B cell (primary cell): ENCODE measurements around the gene IRF7. TPM values are rescaled to one million over a fixed set of nuclear protein-coding genes. Genes with fewer than 3 reads are reported as not detected.

Experiments
- ATAC-seq: fragments of 200-7000 bp; cut with Tn5 transposase; one replicate; pipeline ENCODE4 v1.10.0; 2021; ENCODE audit warnings: low read depth, mild to moderate bottlenecking, moderate number of reproducible peaks, moderate library complexity
- CTCF ChIA-PET: fragments of 350-600 bp; sonication (Branson Sonifier 250); formaldehyde crosslinking; loops from one replicate; lab custom pipeline; 2021; ENCODE audit warnings: antibody characterized with exemption, inconsistent platforms; lab: Charles Lee
- POLR2A ChIA-PET: fragments of 350-600 bp; sonication (Branson Sonifier 250); formaldehyde crosslinking; loops from one replicate; lab custom pipeline; 2021; ENCODE audit warnings: antibody characterized with exemption; lab: Charles Lee
- DNase-seq: peaks from one replicate; pipeline ENCODE4 v3.0.0; 2013
- H2AFZ ChIP-seq: 2 replicates; pipeline ENCODE4 v1.6.1; 2012; ENCODE audit warnings: mild to moderate bottlenecking, low read depth, low read length; ENCODE audit not compliant: insufficient read depth, poor library complexity, severe bottlenecking
- H3K27ac ChIP-seq, 2 donors: 1 replicate in 1 of 2; 2 replicates in 1 of 2; pipeline ENCODE4 v1.5.1; 2012 to 2013; ENCODE audit warnings: low read length in 2 of 2, mild to moderate bottlenecking in 2 of 2, moderate library complexity in 1 of 2
- H3K27me3 ChIP-seq, 4 experiments: fragments of 200-600 bp in 1 of 4; sonication (generic) in 1 of 4; replicated peaks in 1 of 4; 1 replicate in 2 of 4; 2 replicates in 2 of 4; pipeline versions ENCODE4 v1.6.1 to v1.7.0; 2013 to 2016; ENCODE audit warnings: low read length in 3 of 4, mild to moderate bottlenecking in 2 of 4, mixed read lengths in 1 of 4, moderate library complexity in 1 of 4; ENCODE audit not compliant: insufficient read depth in 4 of 4, control insufficient read depth in 3 of 4; ENCODE audit errors: control extremely low read depth in 1 of 4
- H3K36me3 ChIP-seq, 2 experiments: replicated peaks in 1 of 2; 1 replicate in 1 of 2; 2 replicates in 1 of 2; pipeline versions ENCODE4 v1.6.1 to v1.7.1; 2013; ENCODE audit warnings: low read length in 1 of 2; ENCODE audit not compliant: insufficient read depth in 2 of 2, control insufficient read depth in 1 of 2; ENCODE audit errors: control extremely low read depth in 1 of 2, extremely low read depth in 1 of 2
- H3K4me1 ChIP-seq, 2 donors: fragments of 200-600 bp in 1 of 2; sonication (generic) in 1 of 2; 1 replicate in 1 of 2; 2 replicates in 1 of 2; pipeline versions ENCODE4 v1.5.1 to v1.6.1; 2013 to 2017; ENCODE audit warnings: low read length in 2 of 2; ENCODE audit not compliant: control insufficient read depth in 2 of 2, insufficient read depth in 2 of 2
- H3K4me2 ChIP-seq: replicated peaks from 2 replicates; pipeline ENCODE3; 2012; ENCODE audit warnings: mild to moderate bottlenecking, low read depth, low read length; ENCODE audit not compliant: poor library complexity, severe bottlenecking
- H3K4me3 ChIP-seq, 5 experiments: fragments of 200-600 bp in 1 of 5; sonication (generic) in 1 of 5; 1 replicate in 3 of 5; 2 replicates in 2 of 5; pipeline versions ENCODE4 v1.5.1 to v1.7.0; 2011 to 2016; ENCODE audit warnings: low read length in 4 of 5, mild to moderate bottlenecking in 4 of 5, low read depth in 2 of 5, control low read depth in 1 of 5, moderate library complexity in 1 of 5; ENCODE audit not compliant: insufficient read depth in 1 of 5; ENCODE audit errors: control extremely low read depth in 1 of 5, extremely low read depth in 1 of 5
- H3K79me2 ChIP-seq: fragments of 200-600 bp; sonication (generic); one replicate; pipeline ENCODE4 v1.6.0; 2016; ENCODE audit warnings: low read length; ENCODE audit not compliant: control insufficient read depth, insufficient read depth
- H3K9ac ChIP-seq: fragments of 200-600 bp; sonication (generic); 2 replicates; pipeline ENCODE4 v1.6.1; 2017; ENCODE audit warnings: mild to moderate bottlenecking, low read length, moderate library complexity
- H3K9me3 ChIP-seq, 3 donors: one replicate each; pipeline versions ENCODE4 v1.6.1 to v1.7.1; 2013; ENCODE audit warnings: low read length in 2 of 3; ENCODE audit not compliant: control insufficient read depth in 2 of 3, insufficient read depth in 1 of 3; ENCODE audit errors: control extremely low read depth in 1 of 3
- H4K20me1 ChIP-seq: 2 replicates; pipeline ENCODE4 v1.6.0; 2012; ENCODE audit warnings: mild to moderate bottlenecking, low read length; ENCODE audit not compliant: insufficient read depth, control insufficient read depth, poor library complexity, severe bottlenecking
- H3K27ac Mint-ChIP-seq: one replicate; pipeline ENCODE4 v1.8.0; 2021; ENCODE audit warnings: mixed read lengths
- H3K27me3 Mint-ChIP-seq: one replicate; pipeline ENCODE4 v1.8.0; 2021; ENCODE audit warnings: mixed read lengths
- H3K4me1 Mint-ChIP-seq: one replicate; pipeline ENCODE4 v1.8.0; 2021; ENCODE audit warnings: mixed read lengths
- H3K4me3 Mint-ChIP-seq: one replicate; pipeline ENCODE4 v1.8.0; 2021; ENCODE audit warnings: mixed read lengths
- H3K9me3 Mint-ChIP-seq: one replicate; pipeline ENCODE4 v1.8.0; 2022; ENCODE audit warnings: mixed read lengths; ENCODE audit not compliant: insufficient read depth
- CTCF ChIP-seq: fragments of 200-600 bp; IDR thresholded peaks from one replicate; pipeline ENCODE4 v1.8.0; 2022; ENCODE audit warnings: antibody characterized with exemption, mild to moderate bottlenecking
- EZH2 ChIP-seq: IDR thresholded peaks from 2 replicates; pipeline ENCODE4 v1.6.1; 2012; ENCODE audit warnings: borderline replicate concordance, low read depth, mild to moderate bottlenecking, moderate library complexity, low read length; ENCODE audit not compliant: insufficient read depth, poor library complexity, severe bottlenecking
- WGBS: methylation state at CpG from one replicate; pipeline ENCODE4 v1.1.5; 2013; ENCODE audit warnings: missing lambda C conversion rate; ENCODE audit not compliant: insufficient coverage; 5-methylcytosine and 5-hydroxymethylcytosine counted together
- intact Hi-C: fragments of 100-400 bp; cut with micrococcal nuclease; formaldehyde crosslinking; loops from one replicate; pipeline ENCODE4 v1.10.0; 2022
- polyA plus RNA-seq: library from polyadenylated mRNA; depleted of rRNA; stranded (reverse); fragments of >200 nt; gene quantifications from 2 replicates; pipeline ENCODE4 v1.2.3, GENCODE V29; 2012
- total RNA-seq, 2 donors: library from RNA; stranded (reverse); fragments of 120-200 nt in 1 of 2; gene quantifications; 1 replicate in 1 of 2; 2 replicates in 1 of 2; pipeline versions ENCODE4 v1.2.3 to v1.2.4, GENCODE V29; 2013 to 2022

The IRF7 gene
- total and polyA plus RNA-seq, 2 donors (not counting 1 experiment from before 2014, with no cell fraction given), result 136 to 184 TPM

DNA sequence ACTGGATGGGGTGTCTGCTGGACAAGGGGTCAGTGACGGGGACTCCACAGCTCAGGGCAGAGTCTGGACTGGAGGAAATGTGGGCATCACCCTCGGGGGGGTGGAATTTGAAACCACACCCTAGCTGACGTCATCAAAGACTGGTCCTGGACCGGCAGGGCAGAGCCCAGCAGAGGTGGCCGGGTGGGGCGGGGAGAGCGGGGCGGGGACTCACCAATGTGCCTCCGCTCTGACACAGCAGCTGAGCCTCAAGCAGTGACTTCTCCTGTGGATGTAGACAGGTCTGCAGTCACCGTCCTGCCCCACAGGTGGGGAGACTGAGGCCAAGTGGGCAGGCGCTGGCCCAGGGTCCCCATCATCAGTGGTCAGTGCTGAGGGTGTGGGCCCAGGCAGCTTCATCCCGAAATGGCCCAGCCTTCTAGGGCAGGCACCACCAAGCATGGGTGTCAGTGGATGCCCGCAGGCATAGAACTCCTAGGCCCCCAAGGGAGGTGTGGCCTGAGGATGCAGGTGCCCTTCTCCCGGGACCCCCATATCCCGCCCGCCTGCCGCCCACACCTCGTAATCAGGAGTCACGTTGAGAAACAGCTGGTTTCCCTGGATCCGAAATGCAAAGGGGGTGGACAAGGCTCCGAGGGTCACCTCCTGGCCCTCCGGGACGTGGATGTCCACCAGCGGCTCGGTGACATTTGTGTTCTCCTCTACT, 8.4 kb upstream of the IRF7 start:
- DNase-seq (peak; percentile 16), ATAC-seq (no peak)
- Histone ChIP-seq H2AFZ (no peak overlapping the region), H3K79me2 (no peaks in the 10 kb centered on the region), H3K9me3 (peaks cover 0 to 8% (median 0%) of the 10 kb centered on the region in 3 donors), H3K4me1 (peaks cover 18 to 20% of the 10 kb centered on the region in 2 donors), H3K4me3 (no peak overlapping the region), H3K4me2 (no peak overlapping the region), H3K27ac (no peak overlapping the region), H3K9ac (no peak overlapping the region), H3K27me3 (peaks cover 0 to 34% (median 11%) of the 10 kb centered on the region in 4 experiments), H3K36me3 (no peaks in the 10 kb centered on the region), H4K20me1 (no peaks in the 10 kb centered on the region)
- intact Hi-C loops, result no loop called here
- H3K4me3 Mint-ChIP-seq, result no peak overlapping the region
- ChIA-PET CTCF (no interaction called here), POLR2A (interaction anchor here (0.7 to 0.9 kb wide), 2 partner anchors 8 to 41 kb away, joined by 3 to 7 read pairs; partner anchors contain the start of gene IRF7)
- no peaks in the 10 kb centered on the region for H3K9me3 Mint-ChIP-seq
- 93% methylated on average over 24 of the region's 25 CpGs for WGBS
- no peak for TF ChIP-seq EZH2
- no peak for TF ChIP-seq CTCF
- H3K4me1 Mint-ChIP-seq, result peaks cover 15% of the 10 kb centered on the region
- peaks cover 21% of the 10 kb centered on the region for H3K27me3 Mint-ChIP-seq
- no peak overlapping the region for H3K27ac Mint-ChIP-seq

- intact Hi-C loops, result no loop called here
- H3K9me3 Mint-ChIP-seq, result no peaks in the 10 kb centered on the region
- WGBS, result 93% methylated on average over 15 of the region's 15 CpGs
- Histone ChIP-seq H3K4me3 (no peak overlapping the region), H3K4me1 (peaks cover 12 to 13% of the 10 kb centered on the region in 2 donors), H3K9me3 (peaks cover 0 to 8% (median 0%) of the 10 kb centered on the region in 3 donors), H3K27ac (no peak overlapping the region), H4K20me1 (no peaks in the 10 kb centered on the region), H3K79me2 (no peaks in the 10 kb centered on the region), H3K9ac (no peak overlapping the region), H3K36me3 (no peaks in the 10 kb centered on the region), H3K4me2 (no peak overlapping the region), H2AFZ (no peak overlapping the region), H3K27me3 (peaks cover 0 to 34% (median 11%) of the 10 kb centered on the region in 4 experiments)
- peaks cover 13% of the 10 kb centered on the region for H3K27me3 Mint-ChIP-seq
- no peak for TF ChIP-seq CTCF
- TF ChIP-seq EZH2, result no peak
- ATAC-seq, result no peak
- CTCF ChIA-PET, result no interaction called here
- DNase-seq, result no peak
- peaks cover 9% of the 10 kb centered on the region for H3K4me1 Mint-ChIP-seq
- no peak overlapping the region for H3K27ac Mint-ChIP-seq
- H3K4me3 Mint-ChIP-seq, result no peak overlapping the region
- POLR2A ChIA-PET, result interaction anchor here (0.7 to 0.9 kb wide), 2 partner anchors 8 to 40 kb away, joined by 3 to 7 read pairs; partner anchors contain the start of gene IRF7
These were observed 7.7 kb upstream of the IRF7 start for GRCh38 chr11:623349-623869.
